SK-N-SH (cell line): ENCODE results near the gene PRSS1. TPM values are rescaled to one million over a fixed set of nuclear protein-coding genes. Genes with fewer than 3 reads are reported as not detected.

Experiments
- CTCF ChIA-PET: fragments of 300-600, 350-600 bp; formaldehyde crosslinking; extraction: SDS; loops from one replicate; lab custom pipeline; 2021; lab: Yijun Ruan, JAX
- POLR2A ChIA-PET: fragments of 350-600 bp; sonication (Branson Sonifier 250); formaldehyde crosslinking; extraction: SDS; loops from one replicate; lab custom pipeline; 2020; ENCODE audit warnings: antibody characterized with exemption, inconsistent platforms; lab: Yijun Ruan, JAX
- DNase-seq: peaks from one replicate; pipeline ENCODE4 v3.0.0; 2012
- H2AFZ ChIP-seq: fragments of 200-600 bp; sonication (generic); 2 replicates; pipeline ENCODE4 v1.8.1; 2016; ENCODE audit warnings: antibody characterized with exemption, mild to moderate bottlenecking, low read depth
- H3F3A ChIP-seq: fragments of 200-600 bp; sonication (generic); replicated peaks from 2 replicates; pipeline ENCODE3; 2016; ENCODE audit warnings: antibody characterized with exemption, mild to moderate bottlenecking; ENCODE audit not compliant: insufficient read depth
- H3K27ac ChIP-seq, 2 experiments: fragments of 200-500 bp in 1 of 2; fragments of 200-600 bp in 1 of 2; sonication (Bioruptor generic) in 1 of 2; sonication (generic), shearing (Covaris generic) in 1 of 2; 2 replicates each; pipeline versions ENCODE4 v1.5.1 to v1.6.1; 2014 to 2016; ENCODE audit warnings: low read depth in 2 of 2, inconsistent platforms in 1 of 2, low read length in 1 of 2, mild to moderate bottlenecking in 1 of 2, mixed read lengths in 1 of 2
- H3K27me3 ChIP-seq: fragments of 200-600 bp; sonication (generic), shearing (Covaris generic); 2 replicates; pipeline ENCODE4 v1.6.1; 2016; ENCODE audit warnings: mixed run types; ENCODE audit not compliant: insufficient read depth
- H3K36me3 ChIP-seq, 2 experiments: fragments of 200-500 bp in 1 of 2; fragments of 200-600 bp in 1 of 2; sonication (Bioruptor generic) in 1 of 2; sonication (generic) in 1 of 2; replicated peaks in 1 of 2; 2 replicates each; pipeline versions ENCODE3 to v1.5.1; 2014 to 2016; ENCODE audit warnings: low read length in 1 of 2, mild to moderate bottlenecking in 1 of 2; ENCODE audit not compliant: insufficient read depth in 2 of 2, control insufficient read depth in 1 of 2
- H3K4me1 ChIP-seq, 2 experiments: fragments of 200-500 bp in 1 of 2; fragments of 200-600 bp in 1 of 2; sonication (Bioruptor generic) in 1 of 2; sonication (generic), shearing (Covaris generic) in 1 of 2; 2 replicates each; pipeline versions ENCODE4 v1.5.1 to v1.6.1; 2014 to 2016; ENCODE audit warnings: low read depth in 1 of 2, low read length in 1 of 2, mixed run types in 1 of 2; ENCODE audit not compliant: insufficient read depth in 2 of 2, control insufficient read depth in 1 of 2
- H3K4me2 ChIP-seq: fragments of 200-600 bp; sonication (generic), shearing (Covaris generic); 2 replicates; pipeline ENCODE4 v1.6.1; 2017; ENCODE audit warnings: mixed run types
- H3K4me3 ChIP-seq, 2 experiments: fragments of 200-500 bp in 1 of 2; fragments of 200-600 bp in 1 of 2; sonication (Bioruptor generic) in 1 of 2; sonication (generic), shearing (Covaris generic) in 1 of 2; 2 replicates each; pipeline versions ENCODE4 v1.5.1 to v1.8.1; 2014 to 2016; ENCODE audit warnings: low read depth in 2 of 2, inconsistent platforms in 1 of 2, low read length in 1 of 2, mild to moderate bottlenecking in 1 of 2, mixed read lengths in 1 of 2, moderate library complexity in 1 of 2
- H3K79me2 ChIP-seq: fragments of 200-600 bp; sonication (generic); 2 replicates; pipeline ENCODE4 v1.8.1; 2017; ENCODE audit warnings: mild to moderate bottlenecking; ENCODE audit not compliant: insufficient read depth
- H3K9ac ChIP-seq: fragments of 200-600 bp; sonication (generic); 2 replicates; pipeline ENCODE4 v1.6.1; 2017; ENCODE audit warnings: mixed run types
- H3K9me2 ChIP-seq: fragments of 200-600 bp; sonication (generic); 2 replicates; pipeline ENCODE4 v1.6.1; 2017; ENCODE audit warnings: mixed run types
- H3K9me3 ChIP-seq: fragments of 200-600 bp; sonication (generic); 2 replicates; pipeline ENCODE4 v1.6.1; 2017; ENCODE audit warnings: mixed run types, mild to moderate bottlenecking, moderate library complexity
- H4K20me1 ChIP-seq: fragments of 200-600 bp; sonication (generic); 2 replicates; pipeline ENCODE4 v1.6.1; 2017; ENCODE audit warnings: mild to moderate bottlenecking, mixed run types; ENCODE audit not compliant: insufficient read depth
- CHD2 ChIP-seq: fragments of 150-350 bp; IDR thresholded peaks from 2 replicates; pipeline ENCODE4 v1.6.1; 2018; ENCODE audit warnings: low read length; ENCODE audit not compliant: partially characterized antibody
- EP300 ChIP-seq, 2 experiments: IDR thresholded peaks; 2 replicates each; pipeline versions ENCODE4 v1.4.0 to v1.6.1; 2012; ENCODE audit warnings: borderline replicate concordance in 1 of 2, low read depth in 1 of 2, low read length in 1 of 2
- EZH2phosphoT487 ChIP-seq: fragments of 200-600 bp; sonication (generic); IDR thresholded peaks from 2 replicates; pipeline ENCODE4 v1.6.1; 2017; ENCODE audit warnings: low read depth, mixed run types, mild to moderate bottlenecking, antibody characterized with exemption, moderate library complexity, borderline replicate concordance
- FOSL2 ChIP-seq: IDR thresholded peaks from 2 replicates; pipeline ENCODE4 v1.4.0; 2012; ENCODE audit warnings: low read depth, mild to moderate bottlenecking, moderate library complexity, borderline replicate concordance
- GABPA ChIP-seq: IDR thresholded peaks from 2 replicates; pipeline ENCODE4 v1.4.0; 2012; ENCODE audit warnings: low read depth, mild to moderate bottlenecking
- JUND ChIP-seq: IDR thresholded peaks from 2 replicates; pipeline ENCODE4 v1.4.0; 2012
- MEF2A ChIP-seq: IDR thresholded peaks from 2 replicates; pipeline ENCODE4 v1.4.0; 2012; ENCODE audit warnings: low read depth, borderline replicate concordance
- MXI1 ChIP-seq: IDR thresholded peaks from 2 replicates; pipeline ENCODE4 v1.6.1; 2012; ENCODE audit warnings: mild to moderate bottlenecking, low read depth, low read length, improper control_type of control experiment
- NFIC ChIP-seq: IDR thresholded peaks from 2 replicates; pipeline ENCODE4 v1.4.0; 2012; ENCODE audit warnings: borderline replicate concordance
- NRF1 ChIP-seq: IDR thresholded peaks from 2 replicates; pipeline ENCODE4 v1.6.1; 2012; ENCODE audit warnings: low read depth, mild to moderate bottlenecking, low read length
- RAD21 ChIP-seq: IDR thresholded peaks from 2 replicates; pipeline ENCODE4 v1.6.1; 2012; ENCODE audit warnings: mild to moderate bottlenecking, low read length
- RFX5 ChIP-seq: IDR thresholded peaks from 2 replicates; pipeline ENCODE4 v1.6.1; 2012; ENCODE audit warnings: mild to moderate bottlenecking, improper control_type of control experiment, low read length
- TAF1 ChIP-seq: IDR thresholded peaks from 2 replicates; pipeline ENCODE4 v1.6.1; 2012; ENCODE audit warnings: low read depth, mild to moderate bottlenecking, low read length, moderate library complexity, borderline replicate concordance
- TCF12 ChIP-seq: IDR thresholded peaks from 2 replicates; pipeline ENCODE4 v1.4.0; 2012
- TEAD4 ChIP-seq: IDR thresholded peaks from 2 replicates; pipeline ENCODE4 v1.4.0; 2012; ENCODE audit warnings: mild to moderate bottlenecking, borderline replicate concordance; ENCODE audit not compliant: insufficient read depth
- WGBS: methylation state at CpG from one replicate; pipeline ENCODE4 v1.1.6; 2017; ENCODE audit warnings: low lambda C conversion rate; 5-methylcytosine and 5-hydroxymethylcytosine counted together
- polyA plus RNA-seq, 3 experiments: library from polyadenylated mRNA; depleted of rRNA; stranded (reverse); fragments of >200 nt; gene quantifications; 2 replicates each; pipeline ENCODE4 v1.2.3, GENCODE V29; 2012
- TF ChIP-seq, protein P1 (sequence below): IDR thresholded peaks from 2 replicates; pipeline ENCODE4 v1.6.1; 2012; ENCODE audit warnings: mild to moderate bottlenecking, low read depth, low read length, moderate library complexity
- TF ChIP-seq, protein P2 (sequence below): IDR thresholded peaks from 2 replicates; pipeline ENCODE4 v1.4.0; 2012; ENCODE audit warnings: low read depth, borderline replicate concordance
- TF ChIP-seq, protein P3 (sequence below): IDR thresholded peaks from 2 replicates; pipeline ENCODE4 v1.4.0; 2012; ENCODE audit warnings: low read depth, borderline replicate concordance
- TF ChIP-seq, protein P4 (sequence below): IDR thresholded peaks from 2 replicates; pipeline ENCODE4; 2012
- TF ChIP-seq, protein P5 (sequence below): fragments of 150-350 bp; IDR thresholded peaks from 2 replicates; pipeline ENCODE4 v1.6.1; 2016; ENCODE audit warnings: mild to moderate bottlenecking, low read depth, low read length

Gene PRSS1
- polyA plus RNA-seq, 1 of the 3 experiments (the other 2 are of a cell fraction): not detected

DNA sequence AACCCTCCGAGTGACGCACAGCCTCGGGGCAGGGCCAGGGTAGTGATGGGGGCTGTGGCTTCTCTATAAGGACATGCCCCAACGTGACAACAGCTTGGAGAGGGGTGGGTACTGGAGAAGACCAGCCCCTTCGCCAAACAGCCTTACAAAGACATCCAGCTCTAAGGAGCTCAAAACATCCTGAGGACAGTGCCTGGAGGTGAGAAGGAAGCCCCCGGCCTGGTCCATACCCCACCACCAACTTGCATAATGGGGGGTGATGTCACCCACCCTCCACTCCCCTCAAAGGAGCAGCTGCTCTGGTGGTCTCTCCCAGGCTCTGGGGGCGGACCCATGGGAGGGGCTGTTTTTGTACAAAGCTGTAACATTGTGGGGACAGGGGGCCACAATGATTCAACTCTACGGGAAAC, 36.6 kb downstream of the PRSS1 start:
- ChIA-PET POLR2A (no interaction called here), CTCF (interaction anchor here (0.6 to 19.8 kb wide), 11 partner anchors 11 to 429 kb away, joined by 3 to 488 read pairs (median 5); no protein-coding TSS in a partner anchor)
- H2AFZ ChIP-seq: no peak overlapping the region
- no peaks in the 10 kb centered on the region for H3K36me3 ChIP-seq
- H3K27ac ChIP-seq: no peak overlapping the region
- H3K4me2 ChIP-seq: no peak overlapping the region
- no peak overlapping the region for H3K4me3 ChIP-seq
- H3K79me2 ChIP-seq: no peaks in the 10 kb centered on the region
- TF ChIP-seq EZH2phosphoT487 (no peak), RAD21 (no peak), MXI1 (no peak), TCF12 (no peak), CHD2 (no peak), NFIC (no peak), RFX5 (no peak), TEAD4 (no peak), TAF1 (no peak), EP300 (IDR thresholded peaks at IDR 0.05; ENCODE audit: borderline replicate concordance in 1 of 2, low read depth in 1 of 2, low read length in 1 of 2) (no peak), GABPA (no peak), JUND (no peak), FOSL2 (no peak), MEF2A (no peak), NRF1 (no peak)
- TF ChIP-seq, protein P1, sequence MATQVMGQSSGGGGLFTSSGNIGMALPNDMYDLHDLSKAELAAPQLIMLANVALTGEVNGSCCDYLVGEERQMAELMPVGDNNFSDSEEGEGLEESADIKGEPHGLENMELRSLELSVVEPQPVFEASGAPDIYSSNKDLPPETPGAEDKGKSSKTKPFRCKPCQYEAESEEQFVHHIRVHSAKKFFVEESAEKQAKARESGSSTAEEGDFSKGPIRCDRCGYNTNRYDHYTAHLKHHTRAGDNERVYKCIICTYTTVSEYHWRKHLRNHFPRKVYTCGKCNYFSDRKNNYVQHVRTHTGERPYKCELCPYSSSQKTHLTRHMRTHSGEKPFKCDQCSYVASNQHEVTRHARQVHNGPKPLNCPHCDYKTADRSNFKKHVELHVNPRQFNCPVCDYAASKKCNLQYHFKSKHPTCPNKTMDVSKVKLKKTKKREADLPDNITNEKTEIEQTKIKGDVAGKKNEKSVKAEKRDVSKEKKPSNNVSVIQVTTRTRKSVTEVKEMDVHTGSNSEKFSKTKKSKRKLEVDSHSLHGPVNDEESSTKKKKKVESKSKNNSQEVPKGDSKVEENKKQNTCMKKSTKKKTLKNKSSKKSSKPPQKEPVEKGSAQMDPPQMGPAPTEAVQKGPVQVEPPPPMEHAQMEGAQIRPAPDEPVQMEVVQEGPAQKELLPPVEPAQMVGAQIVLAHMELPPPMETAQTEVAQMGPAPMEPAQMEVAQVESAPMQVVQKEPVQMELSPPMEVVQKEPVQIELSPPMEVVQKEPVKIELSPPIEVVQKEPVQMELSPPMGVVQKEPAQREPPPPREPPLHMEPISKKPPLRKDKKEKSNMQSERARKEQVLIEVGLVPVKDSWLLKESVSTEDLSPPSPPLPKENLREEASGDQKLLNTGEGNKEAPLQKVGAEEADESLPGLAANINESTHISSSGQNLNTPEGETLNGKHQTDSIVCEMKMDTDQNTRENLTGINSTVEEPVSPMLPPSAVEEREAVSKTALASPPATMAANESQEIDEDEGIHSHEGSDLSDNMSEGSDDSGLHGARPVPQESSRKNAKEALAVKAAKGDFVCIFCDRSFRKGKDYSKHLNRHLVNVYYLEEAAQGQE: no peak
- TF ChIP-seq, protein P2, sequence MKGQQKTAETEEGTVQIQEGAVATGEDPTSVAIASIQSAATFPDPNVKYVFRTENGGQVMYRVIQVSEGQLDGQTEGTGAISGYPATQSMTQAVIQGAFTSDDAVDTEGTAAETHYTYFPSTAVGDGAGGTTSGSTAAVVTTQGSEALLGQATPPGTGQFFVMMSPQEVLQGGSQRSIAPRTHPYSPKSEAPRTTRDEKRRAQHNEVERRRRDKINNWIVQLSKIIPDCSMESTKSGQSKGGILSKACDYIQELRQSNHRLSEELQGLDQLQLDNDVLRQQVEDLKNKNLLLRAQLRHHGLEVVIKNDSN: no peak
- TF ChIP-seq, protein P3, sequence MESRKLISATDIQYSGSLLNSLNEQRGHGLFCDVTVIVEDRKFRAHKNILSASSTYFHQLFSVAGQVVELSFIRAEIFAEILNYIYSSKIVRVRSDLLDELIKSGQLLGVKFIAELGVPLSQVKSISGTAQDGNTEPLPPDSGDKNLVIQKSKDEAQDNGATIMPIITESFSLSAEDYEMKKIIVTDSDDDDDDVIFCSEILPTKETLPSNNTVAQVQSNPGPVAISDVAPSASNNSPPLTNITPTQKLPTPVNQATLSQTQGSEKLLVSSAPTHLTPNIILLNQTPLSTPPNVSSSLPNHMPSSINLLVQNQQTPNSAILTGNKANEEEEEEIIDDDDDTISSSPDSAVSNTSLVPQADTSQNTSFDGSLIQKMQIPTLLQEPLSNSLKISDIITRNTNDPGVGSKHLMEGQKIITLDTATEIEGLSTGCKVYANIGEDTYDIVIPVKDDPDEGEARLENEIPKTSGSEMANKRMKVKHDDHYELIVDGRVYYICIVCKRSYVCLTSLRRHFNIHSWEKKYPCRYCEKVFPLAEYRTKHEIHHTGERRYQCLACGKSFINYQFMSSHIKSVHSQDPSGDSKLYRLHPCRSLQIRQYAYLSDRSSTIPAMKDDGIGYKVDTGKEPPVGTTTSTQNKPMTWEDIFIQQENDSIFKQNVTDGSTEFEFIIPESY: no peak
- TF ChIP-seq, protein P4, sequence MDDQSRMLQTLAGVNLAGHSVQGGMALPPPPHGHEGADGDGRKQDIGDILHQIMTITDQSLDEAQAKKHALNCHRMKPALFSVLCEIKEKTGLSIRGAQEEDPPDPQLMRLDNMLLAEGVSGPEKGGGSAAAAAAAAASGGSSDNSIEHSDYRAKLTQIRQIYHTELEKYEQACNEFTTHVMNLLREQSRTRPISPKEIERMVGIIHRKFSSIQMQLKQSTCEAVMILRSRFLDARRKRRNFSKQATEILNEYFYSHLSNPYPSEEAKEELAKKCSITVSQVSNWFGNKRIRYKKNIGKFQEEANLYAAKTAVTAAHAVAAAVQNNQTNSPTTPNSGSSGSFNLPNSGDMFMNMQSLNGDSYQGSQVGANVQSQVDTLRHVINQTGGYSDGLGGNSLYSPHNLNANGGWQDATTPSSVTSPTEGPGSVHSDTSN: no peak
- TF ChIP-seq, protein P5, sequence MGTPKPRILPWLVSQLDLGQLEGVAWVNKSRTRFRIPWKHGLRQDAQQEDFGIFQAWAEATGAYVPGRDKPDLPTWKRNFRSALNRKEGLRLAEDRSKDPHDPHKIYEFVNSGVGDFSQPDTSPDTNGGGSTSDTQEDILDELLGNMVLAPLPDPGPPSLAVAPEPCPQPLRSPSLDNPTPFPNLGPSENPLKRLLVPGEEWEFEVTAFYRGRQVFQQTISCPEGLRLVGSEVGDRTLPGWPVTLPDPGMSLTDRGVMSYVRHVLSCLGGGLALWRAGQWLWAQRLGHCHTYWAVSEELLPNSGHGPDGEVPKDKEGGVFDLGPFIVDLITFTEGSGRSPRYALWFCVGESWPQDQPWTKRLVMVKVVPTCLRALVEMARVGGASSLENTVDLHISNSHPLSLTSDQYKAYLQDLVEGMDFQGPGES: no peak
- H3K27me3 ChIP-seq: peaks cover 22% of the 10 kb centered on the region
- no peak overlapping the region for H3K9ac ChIP-seq
- no peak for DNase-seq
- H3F3A ChIP-seq: no peaks in the 10 kb centered on the region
- no peaks in the 10 kb centered on the region for H3K9me3 ChIP-seq
- 61% methylated on average over 8 of the region's 8 CpGs for WGBS
- no peaks in the 10 kb centered on the region for H3K9me2 ChIP-seq
- H3K4me1 ChIP-seq: no peaks in the 10 kb centered on the region; a peak in 1 of 4 replicates
- no peaks in the 10 kb centered on the region for H4K20me1 ChIP-seq
